Activated naive CD8-positive, alpha-beta T cell treated with anti-CD3 and anti-CD28 coated beads for 36 hours (primary cell): ENCODE results near the gene GNG12. TPM values are rescaled to one million over a fixed set of nuclear protein-coding genes. Genes with fewer than 3 reads are reported as not detected.

Experiments used
- DNase-seq: peaks from one replicate; pipeline ENCODE4 v3.0.0; 2021
- H3K27ac Mint-ChIP-seq: one replicate; pipeline ENCODE4 v1.8.0; 2022; ENCODE audit warnings: mild to moderate bottlenecking, moderate library complexity, mixed read lengths
- H3K27me3 Mint-ChIP-seq: one replicate; pipeline ENCODE4 v1.8.0; 2022; ENCODE audit warnings: mild to moderate bottlenecking, mixed read lengths
- H3K36me3 Mint-ChIP-seq: one replicate; pipeline ENCODE4 v1.8.0; 2021; ENCODE audit warnings: mild to moderate bottlenecking, mixed read lengths
- H3K4me1 Mint-ChIP-seq: one replicate; pipeline ENCODE4 v1.8.0; 2021; ENCODE audit warnings: mixed read lengths
- H3K4me3 Mint-ChIP-seq: one replicate; pipeline ENCODE4 v1.8.0; 2022; ENCODE audit warnings: mild to moderate bottlenecking, moderate library complexity, mixed read lengths
- H3K9me3 Mint-ChIP-seq: one replicate; pipeline ENCODE4 v1.8.0; 2022; ENCODE audit warnings: mixed read lengths
- total RNA-seq, 2 experiments: library from RNA; stranded (reverse); gene quantifications; one replicate each; pipeline ENCODE4 v1.2.3, GENCODE V29; 2021

The GNG12 gene
- total RNA-seq, 2 experiments from 2014 or later, result 0.43 to 0.60 TPM

GRCh38 chr1:67850611-67851075 is 17.4 kb upstream of the GNG12 start:
- H3K9me3 Mint-ChIP-seq, result no peaks in the 10 kb centered on the region
- H3K36me3 Mint-ChIP-seq, result no peaks in the 10 kb centered on the region
- H3K4me3 Mint-ChIP-seq, result no peak overlapping the region
- no peak for DNase-seq
- H3K4me1 Mint-ChIP-seq, result peaks cover 2% of the 10 kb centered on the region
- H3K27ac Mint-ChIP-seq, result no peak overlapping the region
- peaks cover 27% of the 10 kb centered on the region for H3K27me3 Mint-ChIP-seq

- no peak overlapping the region for H3K4me3 Mint-ChIP-seq
- H3K36me3 Mint-ChIP-seq, result no peaks in the 10 kb centered on the region
- peaks cover 27% of the 10 kb centered on the region for H3K27me3 Mint-ChIP-seq
- no peaks in the 10 kb centered on the region for H3K9me3 Mint-ChIP-seq
- no peak for DNase-seq
- no peak overlapping the region for H3K27ac Mint-ChIP-seq
- no peaks in the 10 kb centered on the region for H3K4me1 Mint-ChIP-seq
These were observed 16.9 kb upstream of the GNG12 start for GRCh38 chr1:67850151-67850551.

DNA sequence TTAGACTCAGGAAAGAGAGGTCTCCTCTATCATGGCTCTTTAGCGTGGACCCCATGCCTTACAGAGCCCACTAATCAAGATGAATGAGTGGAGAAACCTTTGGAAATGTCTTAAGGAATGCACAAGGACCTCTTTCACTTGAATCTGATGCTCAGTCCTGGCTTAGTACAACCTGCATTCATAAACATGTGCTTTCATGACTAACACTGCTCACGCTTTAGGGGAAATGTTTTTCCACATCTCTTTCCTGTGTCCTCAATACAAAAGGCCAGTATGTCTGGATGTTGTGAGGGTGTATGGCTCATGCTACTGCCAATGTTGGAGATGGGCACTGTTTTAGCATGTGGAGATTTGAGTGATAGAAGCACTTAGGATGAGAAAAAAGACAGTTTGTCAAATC is 14.2 kb upstream of the GNG12 start:
- H3K9me3 Mint-ChIP-seq, result no peaks in the 10 kb centered on the region
- no peak for DNase-seq
- H3K36me3 Mint-ChIP-seq, result no peaks in the 10 kb centered on the region
- H3K27ac Mint-ChIP-seq, result no peak overlapping the region
- no peak overlapping the region for H3K4me3 Mint-ChIP-seq
- peaks cover 34% of the 10 kb centered on the region for H3K27me3 Mint-ChIP-seq
- no peaks in the 10 kb centered on the region for H3K4me1 Mint-ChIP-seq

DNA sequence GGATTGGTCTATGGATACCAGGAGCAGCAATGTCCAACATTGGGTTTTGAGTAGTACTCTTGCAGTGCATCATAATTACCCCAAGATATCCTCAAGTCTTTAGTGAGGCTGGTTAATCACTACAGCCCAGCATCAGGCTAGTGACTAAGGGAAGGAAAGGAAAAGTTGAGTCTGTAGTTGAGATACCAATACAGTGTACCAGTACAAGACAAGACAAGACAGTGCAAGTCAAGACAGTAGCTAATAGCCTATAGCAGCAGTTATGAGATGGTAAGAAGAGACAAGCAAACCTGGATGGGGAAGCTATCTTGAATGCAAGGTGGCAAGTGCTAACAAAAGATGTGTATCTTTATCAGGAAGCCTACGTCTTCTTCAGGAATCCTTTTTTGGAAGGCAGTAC is 13.3 kb upstream of the GNG12 start:
- H3K27me3 Mint-ChIP-seq, result peaks cover 34% of the 10 kb centered on the region
- H3K9me3 Mint-ChIP-seq, result no peaks in the 10 kb centered on the region
- no peaks in the 10 kb centered on the region for H3K4me1 Mint-ChIP-seq
- H3K36me3 Mint-ChIP-seq, result no peaks in the 10 kb centered on the region
- DNase-seq, result no peak
- H3K4me3 Mint-ChIP-seq, result no peak overlapping the region
- no peak overlapping the region for H3K27ac Mint-ChIP-seq

- Mint-ChIP-seq H3K27ac (no peak overlapping the region), H3K4me1 (no peaks in the 10 kb centered on the region), H3K4me3 (no peak overlapping the region), H3K9me3 (no peaks in the 10 kb centered on the region), H3K36me3 (no peaks in the 10 kb centered on the region), H3K27me3 (peaks cover 35% of the 10 kb centered on the region)
- no peak for DNase-seq
These were observed 11.7 kb upstream of the GNG12 start for GRCh38 chr1:67844988-67845387.

- H3K4me3 Mint-ChIP-seq, result no peak overlapping the region
- H3K36me3 Mint-ChIP-seq, result no peaks in the 10 kb centered on the region
- H3K27me3 Mint-ChIP-seq, result peaks cover 37% of the 10 kb centered on the region
- no peak overlapping the region for H3K27ac Mint-ChIP-seq
- H3K9me3 Mint-ChIP-seq, result no peaks in the 10 kb centered on the region
- H3K4me1 Mint-ChIP-seq, result no peaks in the 10 kb centered on the region
- DNase-seq, result no peak
These were observed 10.5 kb upstream of the GNG12 start for GRCh38 chr1:67843746-67844145.

DNA sequence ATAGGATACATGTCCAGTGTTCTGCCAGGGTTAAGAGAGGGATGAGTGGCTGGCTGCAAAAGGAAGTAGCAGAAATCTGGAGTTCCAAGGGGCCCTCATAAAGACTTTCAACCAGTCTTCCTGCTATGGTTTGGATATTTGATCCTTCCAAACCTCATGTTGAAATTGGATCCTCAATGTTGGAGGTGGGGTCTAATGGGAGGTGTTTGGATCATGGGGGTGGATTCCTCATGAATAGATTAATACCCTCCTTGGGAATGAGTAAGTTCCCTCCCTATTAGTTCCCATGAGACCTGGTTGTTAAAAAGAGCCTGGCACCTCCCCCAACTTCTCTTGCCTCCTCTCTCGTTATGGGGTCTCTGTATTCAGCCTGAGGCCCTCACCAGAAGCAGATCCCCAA is 10.1 kb upstream of the GNG12 start:
- DNase-seq, result no peak
- Mint-ChIP-seq H3K36me3 (no peaks in the 10 kb centered on the region), H3K27me3 (peaks cover 41% of the 10 kb centered on the region), H3K9me3 (no peaks in the 10 kb centered on the region), H3K4me1 (no peaks in the 10 kb centered on the region), H3K4me3 (no peak overlapping the region), H3K27ac (no peak overlapping the region)

DNA sequence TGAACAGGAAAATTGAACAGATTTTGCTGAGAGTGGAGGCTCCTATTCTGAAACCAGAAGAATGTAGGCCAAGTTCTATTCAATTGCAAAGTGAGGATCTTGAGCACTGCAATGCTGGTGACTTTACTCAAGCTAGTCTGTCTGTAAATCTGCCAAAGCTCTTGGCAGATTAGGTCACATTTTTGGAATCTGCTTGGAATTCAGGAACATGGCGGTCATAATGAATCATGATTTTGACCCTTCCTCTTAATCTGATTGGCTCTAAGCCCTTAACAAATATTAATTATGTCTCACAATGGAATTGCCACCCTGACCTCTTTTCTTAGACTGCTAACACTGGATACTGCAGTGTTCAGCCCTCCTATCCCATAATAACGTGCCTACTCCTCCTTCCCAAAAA is 7.2 kb upstream of the GNG12 start:
- H3K27ac Mint-ChIP-seq, result no peak overlapping the region
- peaks cover 60% of the 10 kb centered on the region for H3K27me3 Mint-ChIP-seq
- DNase-seq, result no peak
- no peaks in the 10 kb centered on the region for H3K9me3 Mint-ChIP-seq
- no peaks in the 10 kb centered on the region for H3K4me1 Mint-ChIP-seq
- no peaks in the 10 kb centered on the region for H3K36me3 Mint-ChIP-seq
- H3K4me3 Mint-ChIP-seq, result no peak overlapping the region

DNA sequence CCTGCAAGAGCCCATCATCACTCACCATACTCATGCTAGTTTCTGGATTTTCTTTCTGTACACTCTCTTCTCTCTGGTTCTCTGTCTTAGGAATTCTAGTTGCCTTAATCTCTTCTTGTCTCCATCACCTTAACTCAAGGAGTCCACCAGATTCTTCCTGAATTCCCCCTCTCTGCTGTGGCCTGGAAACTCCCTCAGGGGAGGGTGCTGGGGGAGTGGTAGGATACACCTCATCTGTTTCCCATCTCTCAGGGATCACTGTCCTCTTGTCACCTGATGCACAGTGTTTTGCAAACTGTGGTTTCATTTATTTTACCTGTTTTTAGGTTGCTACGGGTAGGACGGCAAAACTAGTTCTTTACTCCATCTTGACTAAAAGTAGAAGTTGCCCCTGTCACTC is 6.6 kb upstream of the GNG12 start:
- Mint-ChIP-seq H3K36me3 (no peaks in the 10 kb centered on the region), H3K27me3 (peaks cover 63% of the 10 kb centered on the region), H3K4me1 (no peaks in the 10 kb centered on the region), H3K27ac (no peak overlapping the region), H3K4me3 (no peak overlapping the region), H3K9me3 (no peaks in the 10 kb centered on the region)
- no peak for DNase-seq

GRCh38 chr1:67838180-67838910 is 5.1 kb upstream of the GNG12 start:
- Mint-ChIP-seq H3K9me3 (no peaks in the 10 kb centered on the region), H3K4me3 (no peak overlapping the region), H3K27ac (no peak overlapping the region), H3K27me3 (peaks cover 70% of the 10 kb centered on the region), H3K36me3 (no peaks in the 10 kb centered on the region), H3K4me1 (peaks cover 8% of the 10 kb centered on the region)
- no peak for DNase-seq

DNA sequence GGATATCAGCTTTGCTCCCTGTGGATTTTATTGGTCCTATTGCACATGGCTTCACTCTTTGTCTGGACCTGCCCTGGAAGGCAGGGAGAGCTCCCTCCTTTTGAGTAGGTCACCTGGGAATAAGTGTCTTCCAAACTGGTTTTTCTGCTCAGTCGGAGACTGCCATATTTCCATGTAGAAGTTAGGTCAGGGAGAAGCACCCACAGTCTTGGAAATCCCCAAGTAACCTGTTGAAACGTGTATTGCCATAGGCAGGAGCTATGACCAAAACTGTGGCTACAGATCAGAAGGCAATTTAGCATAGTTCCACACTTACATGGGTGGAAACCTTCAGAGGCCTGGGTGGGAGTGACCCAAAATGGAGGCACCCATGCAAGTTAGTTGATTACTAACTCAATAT is 3.5 kb upstream of the GNG12 start:
- peaks cover 75% of the 10 kb centered on the region for H3K27me3 Mint-ChIP-seq
- H3K4me1 Mint-ChIP-seq, result peaks cover 15% of the 10 kb centered on the region
- H3K27ac Mint-ChIP-seq, result no peak overlapping the region
- no peaks in the 10 kb centered on the region for H3K9me3 Mint-ChIP-seq
- no peaks in the 10 kb centered on the region for H3K36me3 Mint-ChIP-seq
- no peak overlapping the region for H3K4me3 Mint-ChIP-seq
- DNase-seq, result no peak

GRCh38 chr1:67835663-67836452 is 2.6 kb upstream of the GNG12 start:
- Mint-ChIP-seq H3K9me3 (no peaks in the 10 kb centered on the region), H3K4me3 (no peak overlapping the region), H3K27ac (no peak overlapping the region), H3K36me3 (no peaks in the 10 kb centered on the region), H3K27me3 (peaks cover 81% of the 10 kb centered on the region), H3K4me1 (peaks cover 19% of the 10 kb centered on the region)
- DNase-seq, result no peak

GRCh38 chr1:67834246-67834877 is 1.1 kb upstream of the GNG12 start:
- Mint-ChIP-seq H3K4me3 (no peak overlapping the region), H3K27me3 (peaks cover 86% of the 10 kb centered on the region), H3K27ac (no peak overlapping the region), H3K4me1 (peaks cover 20% of the 10 kb centered on the region), H3K36me3 (no peaks in the 10 kb centered on the region), H3K9me3 (no peaks in the 10 kb centered on the region)
- DNase-seq, result peak; percentile 21

DNA sequence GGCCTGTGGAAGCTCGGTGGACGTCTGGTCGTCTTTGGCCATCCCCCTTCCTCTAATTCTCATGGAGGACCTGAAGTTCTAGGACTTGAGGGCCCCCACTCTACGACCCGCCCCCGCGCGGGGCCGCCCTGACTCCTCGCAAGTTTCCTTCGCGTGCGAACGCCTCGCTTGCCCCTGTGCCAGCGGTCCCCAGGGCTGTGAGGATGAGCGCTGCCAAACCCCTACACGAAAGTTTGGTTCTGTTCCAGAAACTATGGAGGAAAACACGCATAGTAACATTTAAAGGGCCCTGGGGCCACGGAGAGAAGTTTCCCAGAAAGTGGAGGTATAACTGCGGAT is 304 bp upstream of the GNG12 start:
- H3K27ac Mint-ChIP-seq, result no peak overlapping the region
- peaks cover 20% of the 10 kb centered on the region for H3K4me1 Mint-ChIP-seq
- H3K4me3 Mint-ChIP-seq, result peak overlapping the region; percentile 69
- H3K27me3 Mint-ChIP-seq, result peaks cover 85% of the 10 kb centered on the region
- H3K9me3 Mint-ChIP-seq, result no peaks in the 10 kb centered on the region
- DNase-seq, result peak; percentile 41
- H3K36me3 Mint-ChIP-seq, result no peaks in the 10 kb centered on the region

GRCh38 chr1:67831850-67832513 is 1.3 kb downstream of the GNG12 start:
- peaks cover 20% of the 10 kb centered on the region for H3K4me1 Mint-ChIP-seq
- peak overlapping the region; percentile 69 for H3K4me3 Mint-ChIP-seq
- DNase-seq, result no peak
- no peaks in the 10 kb centered on the region for H3K36me3 Mint-ChIP-seq
- H3K9me3 Mint-ChIP-seq, result no peaks in the 10 kb centered on the region
- H3K27ac Mint-ChIP-seq, result no peak overlapping the region
- peaks cover 75% of the 10 kb centered on the region for H3K27me3 Mint-ChIP-seq
